ENCODE measurements around the gene GPC6.

The GPC6 gene

GRCh38 chr13:93640452-93640851 is 413.8 kb downstream of the GPC6 start:
- H3K27me3 ChIP-seq (ENCODE audit: insufficient read depth, poor library complexity, severe bottlenecking), result no peaks in the 10 kb centered on the region
- no peak for ATAC-seq (ENCODE audit: low read depth)
- no peaks in the 10 kb centered on the region for H3K36me3 ChIP-seq (ENCODE audit: low read depth)
- no peak for TF ChIP-seq CTCF (IDR thresholded peaks at IDR 0.05; ENCODE audit: poor library complexity, severe bottlenecking)
- no peaks in the 10 kb centered on the region for H3K9me3 ChIP-seq (ENCODE audit: severe bottlenecking)
- H3K4me1 ChIP-seq (ENCODE audit: insufficient read depth, poor library complexity, severe bottlenecking), result no peaks in the 10 kb centered on the region
- no peak for DNase-seq (ENCODE audit: low spot score)
- no peak overlapping the region for H3K4me3 ChIP-seq (ENCODE audit: severe bottlenecking)
- no peak overlapping the region for H3K27ac ChIP-seq (ENCODE audit: poor library complexity, severe bottlenecking)

GRCh38 chr13:93646245-93646644 is 419.6 kb downstream of the GPC6 start:
- no peaks in the 10 kb centered on the region for H3K27me3 ChIP-seq (ENCODE audit: insufficient read depth, poor library complexity, severe bottlenecking)
- H3K4me1 ChIP-seq (ENCODE audit: insufficient read depth, poor library complexity, severe bottlenecking), result no peaks in the 10 kb centered on the region
- TF ChIP-seq CTCF (IDR thresholded peaks at IDR 0.05; ENCODE audit: poor library complexity, severe bottlenecking), result no peak
- H3K27ac ChIP-seq (ENCODE audit: poor library complexity, severe bottlenecking), result no peak overlapping the region
- no peaks in the 10 kb centered on the region for H3K36me3 ChIP-seq (ENCODE audit: low read depth)
- DNase-seq (ENCODE audit: low spot score), result no peak
- ATAC-seq (ENCODE audit: low read depth), result no peak
- H3K9me3 ChIP-seq (ENCODE audit: severe bottlenecking), result no peaks in the 10 kb centered on the region
- no peak overlapping the region for H3K4me3 ChIP-seq (ENCODE audit: severe bottlenecking)

GRCh38 chr13:93649496-93649895 is 422.9 kb downstream of the GPC6 start:
- Histone ChIP-seq H3K27ac (ENCODE audit: poor library complexity, severe bottlenecking) (no peak overlapping the region), H3K27me3 (ENCODE audit: insufficient read depth, poor library complexity, severe bottlenecking) (no peaks in the 10 kb centered on the region), H3K4me3 (ENCODE audit: severe bottlenecking) (no peak overlapping the region), H3K9me3 (ENCODE audit: severe bottlenecking) (no peaks in the 10 kb centered on the region), H3K4me1 (ENCODE audit: insufficient read depth, poor library complexity, severe bottlenecking) (no peaks in the 10 kb centered on the region), H3K36me3 (ENCODE audit: low read depth) (no peaks in the 10 kb centered on the region)
- no peak for ATAC-seq (ENCODE audit: low read depth)
- no peak for TF ChIP-seq CTCF (IDR thresholded peaks at IDR 0.05; ENCODE audit: poor library complexity, severe bottlenecking)
- no peak for DNase-seq (ENCODE audit: low spot score)

GRCh38 chr13:93653776-93654175 is 427.2 kb downstream of the GPC6 start:
- H3K4me3 ChIP-seq (ENCODE audit: severe bottlenecking), result no peak overlapping the region
- H3K4me1 ChIP-seq (ENCODE audit: insufficient read depth, poor library complexity, severe bottlenecking), result no peaks in the 10 kb centered on the region
- H3K9me3 ChIP-seq (ENCODE audit: severe bottlenecking), result no peaks in the 10 kb centered on the region
- no peak overlapping the region for H3K27ac ChIP-seq (ENCODE audit: poor library complexity, severe bottlenecking)
- no peaks in the 10 kb centered on the region for H3K36me3 ChIP-seq (ENCODE audit: low read depth)
- H3K27me3 ChIP-seq (ENCODE audit: insufficient read depth, poor library complexity, severe bottlenecking), result no peaks in the 10 kb centered on the region
- no peak for DNase-seq (ENCODE audit: low spot score)
- no peak for ATAC-seq (ENCODE audit: low read depth)
- no peak for TF ChIP-seq CTCF (IDR thresholded peaks at IDR 0.05; ENCODE audit: poor library complexity, severe bottlenecking)

GRCh38 chr13:93655154-93655553 is 428.5 kb downstream of the GPC6 start:
- Histone ChIP-seq H3K36me3 (ENCODE audit: low read depth) (no peaks in the 10 kb centered on the region), H3K4me3 (ENCODE audit: severe bottlenecking) (no peak overlapping the region), H3K9me3 (ENCODE audit: severe bottlenecking) (no peaks in the 10 kb centered on the region), H3K4me1 (ENCODE audit: insufficient read depth, poor library complexity, severe bottlenecking) (no peaks in the 10 kb centered on the region), H3K27me3 (ENCODE audit: insufficient read depth, poor library complexity, severe bottlenecking) (no peaks in the 10 kb centered on the region), H3K27ac (ENCODE audit: poor library complexity, severe bottlenecking) (no peak overlapping the region)
- ATAC-seq (ENCODE audit: low read depth) (no peak), DNase-seq (ENCODE audit: low spot score) (no peak)
- no peak for TF ChIP-seq CTCF (IDR thresholded peaks at IDR 0.05; ENCODE audit: poor library complexity, severe bottlenecking)
